ENCODE results near the gene SLC6A20. TPM values are rescaled to one million over a fixed set of nuclear protein-coding genes. Genes with fewer than 3 reads are reported as not detected.
A peak's percentile ranks its signal among the peaks of the same experiment; 100 is the strongest.

Gene SLC6A20, protein sequence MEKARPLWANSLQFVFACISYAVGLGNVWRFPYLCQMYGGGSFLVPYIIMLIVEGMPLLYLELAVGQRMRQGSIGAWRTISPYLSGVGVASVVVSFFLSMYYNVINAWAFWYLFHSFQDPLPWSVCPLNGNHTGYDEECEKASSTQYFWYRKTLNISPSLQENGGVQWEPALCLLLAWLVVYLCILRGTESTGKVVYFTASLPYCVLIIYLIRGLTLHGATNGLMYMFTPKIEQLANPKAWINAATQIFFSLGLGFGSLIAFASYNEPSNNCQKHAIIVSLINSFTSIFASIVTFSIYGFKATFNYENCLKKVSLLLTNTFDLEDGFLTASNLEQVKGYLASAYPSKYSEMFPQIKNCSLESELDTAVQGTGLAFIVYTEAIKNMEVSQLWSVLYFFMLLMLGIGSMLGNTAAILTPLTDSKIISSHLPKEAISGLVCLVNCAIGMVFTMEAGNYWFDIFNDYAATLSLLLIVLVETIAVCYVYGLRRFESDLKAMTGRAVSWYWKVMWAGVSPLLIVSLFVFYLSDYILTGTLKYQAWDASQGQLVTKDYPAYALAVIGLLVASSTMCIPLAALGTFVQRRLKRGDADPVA
- total RNA-seq, result not detected in 2 replicates

GRCh38 chr3:45795882-45796765 lies at the start of gene SLC6A20:
Gene SLC6A20 (minus strand): TSS chr3:45796536. CDS start chr3:45796419, 117 bp downstream.
- TF ChIP-seq, protein P1, sequence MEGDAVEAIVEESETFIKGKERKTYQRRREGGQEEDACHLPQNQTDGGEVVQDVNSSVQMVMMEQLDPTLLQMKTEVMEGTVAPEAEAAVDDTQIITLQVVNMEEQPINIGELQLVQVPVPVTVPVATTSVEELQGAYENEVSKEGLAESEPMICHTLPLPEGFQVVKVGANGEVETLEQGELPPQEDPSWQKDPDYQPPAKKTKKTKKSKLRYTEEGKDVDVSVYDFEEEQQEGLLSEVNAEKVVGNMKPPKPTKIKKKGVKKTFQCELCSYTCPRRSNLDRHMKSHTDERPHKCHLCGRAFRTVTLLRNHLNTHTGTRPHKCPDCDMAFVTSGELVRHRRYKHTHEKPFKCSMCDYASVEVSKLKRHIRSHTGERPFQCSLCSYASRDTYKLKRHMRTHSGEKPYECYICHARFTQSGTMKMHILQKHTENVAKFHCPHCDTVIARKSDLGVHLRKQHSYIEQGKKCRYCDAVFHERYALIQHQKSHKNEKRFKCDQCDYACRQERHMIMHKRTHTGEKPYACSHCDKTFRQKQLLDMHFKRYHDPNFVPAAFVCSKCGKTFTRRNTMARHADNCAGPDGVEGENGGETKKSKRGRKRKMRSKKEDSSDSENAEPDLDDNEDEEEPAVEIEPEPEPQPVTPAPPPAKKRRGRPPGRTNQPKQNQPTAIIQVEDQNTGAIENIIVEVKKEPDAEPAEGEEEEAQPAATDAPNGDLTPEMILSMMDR (IDR thresholded peaks at IDR 0.05; ENCODE audit: insufficient read depth, low read depth, low read length), result no peak
- no peak for DNase-seq (ENCODE audit: low read depth)
- H3K4me3 ChIP-seq (ENCODE audit: low read depth, low read length), result peak within 1 kb of the TSS; percentile 21

- TF ChIP-seq, protein P1 (IDR thresholded peaks at IDR 0.05; ENCODE audit: insufficient read depth, low read depth, low read length), result no peak
- H3K4me3 ChIP-seq (ENCODE audit: low read depth, low read length), result no peak overlapping the region
- no peak for DNase-seq (ENCODE audit: low read depth)
These were observed 48.3 kb upstream of the SLC6A20 start for GRCh38 chr3:45844616-45845015.

- TF ChIP-seq, protein P1 (IDR thresholded peaks at IDR 0.05; ENCODE audit: insufficient read depth, low read depth, low read length), result no peak
These were observed 46.7 kb upstream of the SLC6A20 start for GRCh38 chr3:45842851-45843625.

GRCh38 chr3:45841757-45842491 lies 45.6 kb upstream of the SLC6A20 start, which contains the start of gene LZTFL1:
Gene LZTFL1 (minus strand): TSS chr3:45842119. CDS start chr3:45841991, 128 bp downstream.
- DNase-seq (ENCODE audit: low read depth), result peak; percentile 97
- TF ChIP-seq, protein P1 (IDR thresholded peaks at IDR 0.05; ENCODE audit: insufficient read depth, low read depth, low read length), result no peak
- peak within 1 kb of the TSS; percentile 95 for H3K4me3 ChIP-seq (ENCODE audit: low read depth, low read length)

More at GRCh38 chr3:45842851-45843625, 46.7 kb upstream of the SLC6A20 start:
- H3K4me3 ChIP-seq (ENCODE audit: low read depth, low read length), result no peak overlapping the region
- DNase-seq (ENCODE audit: low read depth), result peak; percentile 28

DNA sequence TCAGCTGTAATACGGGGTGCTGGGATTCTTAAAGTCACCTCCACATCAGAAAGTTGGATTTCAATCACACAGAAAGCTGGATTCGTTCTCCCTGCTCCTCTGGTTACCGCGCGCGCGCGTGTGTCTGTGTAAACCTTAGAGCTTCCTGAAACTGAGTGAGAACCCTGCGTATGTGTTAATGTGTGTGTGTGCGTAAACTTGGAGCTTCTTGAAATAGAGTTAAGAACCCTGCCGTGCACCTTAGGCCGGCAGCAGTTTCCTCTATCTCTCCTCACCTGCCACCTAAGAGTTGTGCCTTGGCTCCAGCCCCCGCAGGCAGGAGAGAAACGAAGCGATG lies 45.1 kb upstream of the SLC6A20 start:
- H3K4me3 ChIP-seq (ENCODE audit: low read depth, low read length), result peak overlapping the region; percentile 95
- TF ChIP-seq, protein P1 (IDR thresholded peaks at IDR 0.05; ENCODE audit: insufficient read depth, low read depth, low read length), result no peak
- DNase-seq (ENCODE audit: low read depth), result peak; percentile 26

Measured in fibroblast of villous mesenchyme (primary cell).